CD4-positive, alpha-beta T cell treated with Interleukin-17A for 1 hour (primary cell): ENCODE measurements around the gene ARHGAP31.

ENCODE experiments used
- DNase-seq: peaks from one replicate; pipeline ENCODE4 v3.0.0-alpha.2; 2020

ARHGAP31 gene

GRCh38 chr3:119396870-119397269 lies 102.7 kb downstream of the ARHGAP31 start:
- DNase-seq: no peak

GRCh38 chr3:119400466-119400865 lies 106.3 kb downstream of the ARHGAP31 start:
- DNase-seq: no peak

- no peak for DNase-seq
Measured at GRCh38 chr3:119401069-119401468, 106.9 kb downstream of the ARHGAP31 start.

- no peak for DNase-seq
Measured at GRCh38 chr3:119401503-119402440, 107.6 kb downstream of the ARHGAP31 start.

- DNase-seq: no peak
Measured at GRCh38 chr3:119402791-119403190, 108.6 kb downstream of the ARHGAP31 start.

GRCh38 chr3:119403201-119403600 lies 109.0 kb downstream of the ARHGAP31 start:
- DNase-seq: no peak

- DNase-seq: no peak
Measured at GRCh38 chr3:119405315-119405714, 111.1 kb downstream of the ARHGAP31 start.

- no peak for DNase-seq
Measured at GRCh38 chr3:119408243-119408950, 114.2 kb downstream of the ARHGAP31 start.

- DNase-seq: no peak
Measured at GRCh38 chr3:119409844-119410243, 115.7 kb downstream of the ARHGAP31 start.

GRCh38 chr3:119413603-119414280 lies 119.6 kb downstream of the ARHGAP31 start:
- DNase-seq: no peak

- DNase-seq: no peak
Measured at GRCh38 chr3:119416873-119417272, 122.7 kb downstream of the ARHGAP31 start.

- DNase-seq: no peak
Measured at GRCh38 chr3:119417771-119418512, 123.8 kb downstream of the ARHGAP31 start.

GRCh38 chr3:119418641-119419040 lies 124.5 kb downstream of the ARHGAP31 start:
- DNase-seq: no peak

- DNase-seq: no peak
Measured at GRCh38 chr3:119420196-119420595, 126.0 kb downstream of the ARHGAP31 start.

- no peak for DNase-seq
Measured at GRCh38 chr3:119427669-119428068, 133.5 kb downstream of the ARHGAP31 start.

GRCh38 chr3:119428538-119428937 lies 134.4 kb downstream of the ARHGAP31 start:
- no peak for DNase-seq

- DNase-seq: no peak
Measured at GRCh38 chr3:119433613-119434325, 139.6 kb downstream of the ARHGAP31 start.

- DNase-seq: no peak
Measured at GRCh38 chr3:119434703-119435102, 140.5 kb downstream of the ARHGAP31 start.

GRCh38 chr3:119436977-119437376 lies 142.8 kb downstream of the ARHGAP31 start:
- no peak for DNase-seq

GRCh38 chr3:119437691-119438258 lies 143.6 kb downstream of the ARHGAP31 start:
- DNase-seq: no peak

GRCh38 chr3:119443179-119443578 lies 149.0 kb downstream of the ARHGAP31 start:
- no peak for DNase-seq

GRCh38 chr3:119444590-119444989 lies 150.4 kb downstream of the ARHGAP31 start:
- DNase-seq: no peak
